ENCODE results near the gene MED10.

MED10 gene

DNA sequence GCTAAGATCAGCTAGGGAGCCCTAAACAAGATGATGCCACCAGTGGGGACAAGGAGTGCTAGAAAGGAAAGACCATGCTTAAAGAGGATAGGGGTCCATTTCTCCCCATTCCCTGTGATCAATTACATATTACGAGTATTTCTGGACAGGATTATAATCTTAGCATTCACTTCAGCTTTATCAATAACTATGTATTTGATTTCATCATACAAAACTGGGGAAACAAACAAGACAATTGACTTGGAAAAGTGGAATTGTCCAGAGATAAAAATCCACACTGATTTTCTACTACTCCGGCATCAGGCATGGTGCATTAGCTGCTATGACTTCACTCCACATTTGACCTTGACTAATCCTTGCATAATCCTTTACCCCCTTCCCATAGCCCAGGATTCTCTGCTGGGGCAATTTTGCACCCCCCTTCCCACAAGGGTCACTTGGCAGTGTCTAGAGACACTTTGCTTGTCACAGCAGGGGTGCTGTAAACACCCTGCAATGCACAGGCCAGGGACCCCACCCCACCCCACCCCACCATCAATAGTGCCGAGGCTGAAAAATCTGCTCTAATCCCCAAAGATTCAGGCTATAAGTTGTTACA, 40.4 kb upstream of the MED10 start:
- Histone ChIP-seq H3K27me3 (replicated peaks in 2 of 5; ENCODE audit: control insufficient read depth in 4 of 5, insufficient read depth in 5 of 5, low read length in 4 of 5) (peaks cover 0 to 4% (median 0%) of the 10 kb centered on the region in 5 experiments), H3K27ac (ENCODE audit: insufficient read depth in 1 of 2, low read depth in 1 of 2, low read length in 2 of 2, poor library complexity in 1 of 2, severe bottlenecking in 2 of 2) (no peak overlapping the region), H3K4me1 (ENCODE audit: control extremely low read depth in 1 of 4, control insufficient read depth in 4 of 4, insufficient read depth in 4 of 4, low read length in 3 of 4) (no peaks in the 10 kb centered on the region), H3K36me3 (ENCODE audit: control insufficient read depth in 4 of 4, insufficient read depth in 4 of 4, low read length in 3 of 4) (no peaks in the 10 kb centered on the region), H3K9me3 (ENCODE audit: control extremely low read depth in 1 of 5, control insufficient read depth in 4 of 5, insufficient read depth in 2 of 5, low read depth in 1 of 5, low read length in 4 of 5) (no peaks in the 10 kb centered on the region), H3K4me3 (ENCODE audit: control insufficient read depth in 1 of 7, extremely low read depth in 1 of 7, insufficient read depth in 4 of 7, low read depth in 2 of 7, low read length in 6 of 7) (no peak overlapping the region)
- 100% methylated on average over 1 of the region's 3 CpGs for WGBS (ENCODE audit: insufficient coverage)
- CTCF ChIA-PET = no interaction called here
- no peak for DNase-seq
- POLR2A ChIA-PET = no interaction called here

DNA sequence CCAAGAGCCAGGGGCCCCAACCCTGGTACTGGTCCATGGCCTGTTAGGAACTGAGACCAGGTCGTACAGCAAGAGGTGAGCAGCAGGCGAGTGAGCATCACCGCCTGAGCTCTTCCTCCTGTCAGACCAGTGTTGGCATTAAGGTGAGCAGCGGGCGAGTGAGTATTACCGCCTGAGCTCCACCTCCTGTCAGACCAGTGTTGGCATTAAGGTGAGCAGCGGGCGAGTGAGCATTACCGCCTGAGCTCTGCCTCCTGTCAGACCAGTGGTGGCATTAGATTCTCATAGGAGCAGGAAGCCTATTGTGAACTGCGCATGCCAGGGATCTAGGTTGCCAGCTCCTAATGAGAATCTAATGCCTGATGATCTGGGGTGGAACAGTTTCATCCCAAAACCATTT, 39.3 kb upstream of the MED10 start:
- H3K27ac ChIP-seq (ENCODE audit: insufficient read depth in 1 of 2, low read depth in 1 of 2, low read length in 2 of 2, poor library complexity in 1 of 2, severe bottlenecking in 2 of 2) = no peak overlapping the region
- H3K36me3 ChIP-seq (ENCODE audit: control insufficient read depth in 4 of 4, insufficient read depth in 4 of 4, low read length in 3 of 4) = no peaks in the 10 kb centered on the region
- POLR2A ChIA-PET = no interaction called here
- peaks cover 0 to 9% (median 0%) of the 10 kb centered on the region in 5 experiments for H3K27me3 ChIP-seq (replicated peaks in 2 of 5; ENCODE audit: control insufficient read depth in 4 of 5, insufficient read depth in 5 of 5, low read length in 4 of 5)
- 98% methylated on average over 9 of the region's 10 CpGs for WGBS (ENCODE audit: insufficient coverage)
- no peaks in the 10 kb centered on the region for H3K4me1 ChIP-seq (ENCODE audit: control extremely low read depth in 1 of 4, control insufficient read depth in 4 of 4, insufficient read depth in 4 of 4, low read length in 3 of 4)
- CTCF ChIA-PET = no interaction called here
- no peak for DNase-seq
- H3K4me3 ChIP-seq (ENCODE audit: control insufficient read depth in 1 of 7, extremely low read depth in 1 of 7, insufficient read depth in 4 of 7, low read depth in 2 of 7, low read length in 6 of 7) = no peak overlapping the region
- no peaks in the 10 kb centered on the region for H3K9me3 ChIP-seq (ENCODE audit: control extremely low read depth in 1 of 5, control insufficient read depth in 4 of 5, insufficient read depth in 2 of 5, low read depth in 1 of 5, low read length in 4 of 5)

DNA sequence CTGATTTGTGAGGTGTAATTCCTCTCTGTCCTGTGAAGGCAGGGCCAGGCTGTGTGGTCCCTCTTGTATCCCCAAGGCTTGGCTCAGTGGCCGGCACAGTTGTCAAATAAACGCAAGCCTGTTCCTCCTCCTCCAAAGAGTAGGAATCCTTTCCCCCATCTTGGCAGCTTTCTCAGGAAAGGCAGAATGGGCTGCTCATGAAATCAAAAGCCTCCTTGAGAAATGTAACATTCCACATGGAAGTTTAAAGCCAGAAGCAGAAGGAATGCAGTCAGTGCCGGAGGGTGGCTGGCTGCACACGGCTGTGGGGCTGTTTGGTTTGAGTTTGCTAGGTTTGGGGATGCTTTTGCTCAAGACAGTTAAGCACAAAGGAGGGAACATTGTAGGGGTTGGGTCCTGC, 34.5 kb upstream of the MED10 start:
- ChIA-PET CTCF (no interaction called here), POLR2A (no interaction called here)
- H3K9me3 ChIP-seq (ENCODE audit: control extremely low read depth in 1 of 5, control insufficient read depth in 4 of 5, insufficient read depth in 2 of 5, low read depth in 1 of 5, low read length in 4 of 5) = peaks cover 0 to 4% (median 0%) of the 10 kb centered on the region in 5 experiments
- H3K27me3 ChIP-seq (replicated peaks in 2 of 5; ENCODE audit: control insufficient read depth in 4 of 5, insufficient read depth in 5 of 5, low read length in 4 of 5) = peaks cover 0 to 6% (median 0%) of the 10 kb centered on the region in 5 experiments
- no peak overlapping the region for H3K4me3 ChIP-seq (ENCODE audit: control insufficient read depth in 1 of 7, extremely low read depth in 1 of 7, insufficient read depth in 4 of 7, low read depth in 2 of 7, low read length in 6 of 7)
- H3K36me3 ChIP-seq (ENCODE audit: control insufficient read depth in 4 of 4, insufficient read depth in 4 of 4, low read length in 3 of 4) = no peaks in the 10 kb centered on the region
- no peak overlapping the region for H3K27ac ChIP-seq (ENCODE audit: insufficient read depth in 1 of 2, low read depth in 1 of 2, low read length in 2 of 2, poor library complexity in 1 of 2, severe bottlenecking in 2 of 2)
- no peaks in the 10 kb centered on the region for H3K4me1 ChIP-seq (ENCODE audit: control extremely low read depth in 1 of 4, control insufficient read depth in 4 of 4, insufficient read depth in 4 of 4, low read length in 3 of 4)
- 96% methylated on average over 4 of the region's 4 CpGs for WGBS (ENCODE audit: insufficient coverage)
- DNase-seq = no peak

DNA sequence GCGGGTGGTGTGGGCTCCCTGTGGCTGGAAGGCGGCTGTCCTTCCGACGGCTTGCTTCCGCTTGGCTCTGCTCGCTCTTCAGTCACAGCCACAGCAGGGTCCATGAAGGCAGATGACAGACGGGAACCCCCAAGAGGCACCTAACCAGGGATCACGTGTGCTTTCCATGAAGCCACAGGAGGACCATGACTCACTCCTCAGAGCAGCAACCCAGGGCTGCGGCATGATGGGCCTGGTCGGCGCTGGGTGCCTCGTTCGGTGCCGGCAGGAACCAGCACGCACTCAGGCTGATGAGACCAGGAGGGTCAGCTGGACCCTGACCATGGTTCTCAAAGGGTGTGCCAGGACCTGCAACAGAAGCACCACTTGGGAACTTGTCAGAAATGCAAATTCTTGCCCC, 32.8 kb upstream of the MED10 start:
- POLR2A ChIA-PET = no interaction called here

DNA sequence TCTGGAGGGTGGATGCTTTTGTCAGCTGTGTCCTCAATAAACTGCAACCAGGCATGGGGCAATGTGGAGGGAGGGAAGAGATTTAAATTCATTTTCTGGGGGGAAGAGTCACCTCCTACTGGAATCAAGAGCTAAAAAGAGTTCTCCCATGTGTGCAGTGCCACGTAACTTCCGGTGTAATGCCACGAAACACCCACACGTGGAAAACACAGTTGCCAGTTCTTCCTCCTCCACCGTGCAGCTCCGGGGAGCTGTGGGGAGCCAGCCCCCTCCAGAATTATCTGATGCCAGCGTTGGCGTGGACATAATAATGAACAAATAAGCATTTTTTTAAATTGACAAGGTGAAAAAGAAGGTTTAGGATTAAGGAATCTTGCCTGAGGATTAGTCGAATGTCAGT, 32.1 kb upstream of the MED10 start:
- POLR2A ChIA-PET = no interaction called here
- no peak overlapping the region for H3K4me3 ChIP-seq (ENCODE audit: control insufficient read depth in 1 of 7, extremely low read depth in 1 of 7, insufficient read depth in 4 of 7, low read depth in 2 of 7, low read length in 6 of 7)
- peaks cover 0 to 6% (median 0%) of the 10 kb centered on the region in 5 experiments for H3K27me3 ChIP-seq (replicated peaks in 2 of 5; ENCODE audit: control insufficient read depth in 4 of 5, insufficient read depth in 5 of 5, low read length in 4 of 5)
- no peak for DNase-seq
- peaks cover 0 to 4% (median 0%) of the 10 kb centered on the region in 5 experiments for H3K9me3 ChIP-seq (ENCODE audit: control extremely low read depth in 1 of 5, control insufficient read depth in 4 of 5, insufficient read depth in 2 of 5, low read depth in 1 of 5, low read length in 4 of 5)
- CTCF ChIA-PET = interaction anchor here (1.2 kb wide), 1 partner anchor 10 kb away, joined by 4 read pairs; no protein-coding TSS in a partner anchor
- H3K36me3 ChIP-seq (ENCODE audit: control insufficient read depth in 4 of 4, insufficient read depth in 4 of 4, low read length in 3 of 4) = no peaks in the 10 kb centered on the region
- no peak overlapping the region for H3K27ac ChIP-seq (ENCODE audit: insufficient read depth in 1 of 2, low read depth in 1 of 2, low read length in 2 of 2, poor library complexity in 1 of 2, severe bottlenecking in 2 of 2)
- 94% methylated on average over 8 of the region's 9 CpGs for WGBS (ENCODE audit: insufficient coverage)
- no peaks in the 10 kb centered on the region for H3K4me1 ChIP-seq (ENCODE audit: control extremely low read depth in 1 of 4, control insufficient read depth in 4 of 4, insufficient read depth in 4 of 4, low read length in 3 of 4)

More for the DNA sequence above, 32.8 kb upstream of the MED10 start:
- Histone ChIP-seq H3K4me3 (ENCODE audit: control insufficient read depth in 1 of 7, extremely low read depth in 1 of 7, insufficient read depth in 4 of 7, low read depth in 2 of 7, low read length in 6 of 7) (no peak overlapping the region), H3K36me3 (ENCODE audit: control insufficient read depth in 4 of 4, insufficient read depth in 4 of 4, low read length in 3 of 4) (no peaks in the 10 kb centered on the region), H3K27me3 (replicated peaks in 2 of 5; ENCODE audit: control insufficient read depth in 4 of 5, insufficient read depth in 5 of 5, low read length in 4 of 5) (peaks cover 0 to 6% (median 0%) of the 10 kb centered on the region in 5 experiments), H3K9me3 (ENCODE audit: control extremely low read depth in 1 of 5, control insufficient read depth in 4 of 5, insufficient read depth in 2 of 5, low read depth in 1 of 5, low read length in 4 of 5) (peaks cover 0 to 4% (median 0%) of the 10 kb centered on the region in 5 experiments), H3K4me1 (ENCODE audit: control extremely low read depth in 1 of 4, control insufficient read depth in 4 of 4, insufficient read depth in 4 of 4, low read length in 3 of 4) (no peaks in the 10 kb centered on the region), H3K27ac (ENCODE audit: insufficient read depth in 1 of 2, low read depth in 1 of 2, low read length in 2 of 2, poor library complexity in 1 of 2, severe bottlenecking in 2 of 2) (no peak overlapping the region)
- no peak for DNase-seq
- WGBS (ENCODE audit: insufficient coverage) = 95% methylated on average over 9 of the region's 15 CpGs
- CTCF ChIA-PET = no interaction called here

DNA sequence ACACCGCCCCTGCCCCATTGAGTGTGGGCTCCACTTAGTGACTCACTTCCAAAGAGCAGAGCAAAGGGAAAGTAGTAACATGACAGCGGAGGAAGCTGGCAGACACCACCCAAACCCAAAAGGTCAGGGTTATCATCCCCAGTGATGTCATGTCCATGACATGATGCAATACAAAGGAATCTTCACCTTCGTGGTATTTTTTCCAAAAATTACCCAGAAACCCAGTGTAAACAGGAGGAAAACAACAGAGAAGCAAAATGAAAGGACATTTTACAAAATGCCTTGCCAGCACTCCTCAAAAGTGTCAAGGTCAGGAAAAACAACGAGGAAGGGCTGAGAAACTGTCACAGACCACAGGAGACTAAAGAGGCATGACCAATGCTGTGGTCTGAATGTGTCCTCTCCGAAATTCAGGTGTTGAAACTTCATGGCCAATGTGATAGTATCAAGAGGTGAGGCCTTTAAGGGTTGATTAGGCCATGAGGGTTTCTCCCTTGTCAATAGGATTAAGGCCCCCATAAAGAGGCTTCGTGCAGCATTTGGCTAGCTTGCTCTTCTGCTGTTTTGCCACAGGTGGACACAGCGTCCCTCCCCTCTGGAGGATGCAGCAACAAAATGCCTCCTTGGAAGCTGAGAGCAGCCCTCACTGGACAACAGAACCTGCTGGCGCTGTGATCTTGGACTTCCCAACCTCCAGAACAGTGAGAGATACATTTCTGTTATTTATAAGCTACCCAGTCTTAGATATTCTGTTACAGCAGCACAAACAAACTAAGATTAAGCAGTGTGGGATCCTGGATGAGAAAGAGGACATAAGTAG, 30.5 kb upstream of the MED10 start:
- 97% methylated on average over 7 of the region's 8 CpGs for WGBS (ENCODE audit: insufficient coverage)
- H3K4me3 ChIP-seq (ENCODE audit: control insufficient read depth in 1 of 7, extremely low read depth in 1 of 7, insufficient read depth in 4 of 7, low read depth in 2 of 7, low read length in 6 of 7) = no peak overlapping the region
- no peak for DNase-seq
- ChIA-PET POLR2A (no interaction called here), CTCF (interaction anchor here (0.9 kb wide), 1 partner anchor 26 kb away, joined by 3 read pairs; no protein-coding TSS in a partner anchor)
- no peaks in the 10 kb centered on the region for H3K36me3 ChIP-seq (ENCODE audit: control insufficient read depth in 4 of 4, insufficient read depth in 4 of 4, low read length in 3 of 4)
- H3K27me3 ChIP-seq (replicated peaks in 2 of 5; ENCODE audit: control insufficient read depth in 4 of 5, insufficient read depth in 5 of 5, low read length in 4 of 5) = peaks cover 0 to 6% (median 0%) of the 10 kb centered on the region in 5 experiments
- H3K9me3 ChIP-seq (ENCODE audit: control extremely low read depth in 1 of 5, control insufficient read depth in 4 of 5, insufficient read depth in 2 of 5, low read depth in 1 of 5, low read length in 4 of 5) = peaks cover 0 to 4% (median 0%) of the 10 kb centered on the region in 5 experiments
- H3K4me1 ChIP-seq (ENCODE audit: control extremely low read depth in 1 of 4, control insufficient read depth in 4 of 4, insufficient read depth in 4 of 4, low read length in 3 of 4) = no peaks in the 10 kb centered on the region
- H3K27ac ChIP-seq (ENCODE audit: insufficient read depth in 1 of 2, low read depth in 1 of 2, low read length in 2 of 2, poor library complexity in 1 of 2, severe bottlenecking in 2 of 2) = no peak overlapping the region

DNA sequence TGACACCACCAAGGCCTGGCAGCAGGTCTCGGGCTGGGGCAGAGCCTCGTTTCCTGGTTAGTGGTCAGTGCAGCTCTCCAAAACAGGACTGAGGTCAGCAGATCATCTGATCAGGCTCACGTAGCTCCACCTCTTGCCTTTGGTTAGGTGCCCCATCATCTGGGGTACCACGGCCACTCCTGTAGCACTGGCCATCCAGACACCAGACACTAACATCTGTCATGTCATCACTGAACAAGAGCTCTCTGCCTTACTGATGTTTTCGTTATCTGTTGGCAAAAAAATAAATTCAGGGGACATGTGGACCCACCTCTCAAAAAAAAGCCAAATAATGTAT, 29.9 kb upstream of the MED10 start:
- WGBS (ENCODE audit: insufficient coverage) = 89% methylated on average over 5 of the region's 5 CpGs
- POLR2A ChIA-PET = no interaction called here

More for the DNA sequence above, 29.9 kb upstream of the MED10 start:
- Histone ChIP-seq H3K27ac (ENCODE audit: insufficient read depth in 1 of 2, low read depth in 1 of 2, low read length in 2 of 2, poor library complexity in 1 of 2, severe bottlenecking in 2 of 2) (no peak overlapping the region), H3K9me3 (ENCODE audit: control extremely low read depth in 1 of 5, control insufficient read depth in 4 of 5, insufficient read depth in 2 of 5, low read depth in 1 of 5, low read length in 4 of 5) (peaks cover 0 to 4% (median 0%) of the 10 kb centered on the region in 5 experiments), H3K27me3 (replicated peaks in 2 of 5; ENCODE audit: control insufficient read depth in 4 of 5, insufficient read depth in 5 of 5, low read length in 4 of 5) (peaks cover 0 to 6% (median 0%) of the 10 kb centered on the region in 5 experiments), H3K4me1 (ENCODE audit: control extremely low read depth in 1 of 4, control insufficient read depth in 4 of 4, insufficient read depth in 4 of 4, low read length in 3 of 4) (no peaks in the 10 kb centered on the region), H3K36me3 (ENCODE audit: control insufficient read depth in 4 of 4, insufficient read depth in 4 of 4, low read length in 3 of 4) (no peaks in the 10 kb centered on the region), H3K4me3 (ENCODE audit: control insufficient read depth in 1 of 7, extremely low read depth in 1 of 7, insufficient read depth in 4 of 7, low read depth in 2 of 7, low read length in 6 of 7) (no peak overlapping the region)
- DNase-seq = no peak
- CTCF ChIA-PET = no interaction called here
